GM12891 (cell line): Measurements from ENCODE around the gene ING3.

Experiments
- POLR2AphosphoS5 ChIP-seq: IDR thresholded peaks from 2 replicates; pipeline ENCODE4 v1.6.1; 2011; ENCODE audit warnings: low read depth, low read length, control low read depth
- SPI1 ChIP-seq: IDR thresholded peaks from 2 replicates; pipeline ENCODE4 v1.6.1; 2011; ENCODE audit warnings: low read depth, low read length, control low read depth

DNA sequence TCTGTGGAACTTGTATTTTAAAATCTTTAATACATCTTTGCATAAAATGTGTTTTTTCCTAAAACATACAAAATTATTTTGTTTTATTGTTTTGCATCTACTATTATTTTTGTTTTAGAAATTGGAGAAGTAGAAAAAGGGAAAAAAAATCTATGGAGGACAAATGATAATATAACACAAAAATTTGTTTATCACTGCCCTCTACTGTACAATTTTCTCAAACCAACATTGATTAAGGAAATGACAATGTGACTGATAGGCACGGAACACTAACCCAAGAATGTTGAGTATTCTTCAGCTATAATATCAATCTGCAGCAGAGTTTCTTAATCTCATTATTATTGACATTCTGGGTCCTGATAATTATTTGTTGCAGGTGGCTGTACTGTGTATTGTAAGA lies 9.5 kb upstream of the ING3 start:
- TF ChIP-seq SPI1 = no peak
- no peak for TF ChIP-seq POLR2AphosphoS5
